Measurements from ENCODE around the gene CORO1C.
A peak's percentile ranks its signal among the peaks of the same experiment; 100 is the strongest.
"Not testable (repeated sequence)": the region's sequence is repeated elsewhere in the genome, so short reads cannot be mapped to it uniquely, and the experiment has no call there.

Gene CORO1C

GRCh38 chr12:108738170-108738569 is 6.9 kb upstream of the CORO1C start:
- Histone ChIP-seq H3K4me3 (ENCODE audit: low read depth, low read length) (no peak overlapping the region), H3K27ac (no peak overlapping the region), H3K27me3 (ENCODE audit: insufficient read depth, low read depth, severe bottlenecking) (no peaks in the 10 kb centered on the region), H3K36me3 (no peaks in the 10 kb centered on the region), H3K9me3 (ENCODE audit: severe bottlenecking) (no peaks in the 10 kb centered on the region)
- no peak for TF ChIP-seq CTCF (IDR thresholded peaks at IDR 0.05; ENCODE audit: low read depth, low read length)
- DNase-seq = no peak

GRCh38 chr12:108735855-108736254 is 4.5 kb upstream of the CORO1C start:
- DNase-seq = no peak
- H3K27me3 ChIP-seq (ENCODE audit: insufficient read depth, low read depth, severe bottlenecking) = no peaks in the 10 kb centered on the region
- H3K4me3 ChIP-seq (ENCODE audit: low read depth, low read length) = no peak overlapping the region
- H3K9me3 ChIP-seq (ENCODE audit: severe bottlenecking) = no peaks in the 10 kb centered on the region
- no peaks in the 10 kb centered on the region for H3K36me3 ChIP-seq
- H3K27ac ChIP-seq = no peak overlapping the region
- TF ChIP-seq CTCF (IDR thresholded peaks at IDR 0.05; ENCODE audit: low read depth, low read length) = no peak

- no peaks in the 10 kb centered on the region for H3K36me3 ChIP-seq
- H3K9me3 ChIP-seq (ENCODE audit: severe bottlenecking) = no peaks in the 10 kb centered on the region
- no peak overlapping the region for H3K4me3 ChIP-seq (ENCODE audit: low read depth, low read length)
- no peaks in the 10 kb centered on the region for H3K27me3 ChIP-seq (ENCODE audit: insufficient read depth, low read depth, severe bottlenecking)
- no peak for DNase-seq
- H3K27ac ChIP-seq = no peak overlapping the region
- no peak for TF ChIP-seq CTCF (IDR thresholded peaks at IDR 0.05; ENCODE audit: low read depth, low read length)
Observed at GRCh38 chr12:108734200-108734906, 3.0 kb upstream of the CORO1C start.

GRCh38 chr12:108733230-108733531 is 1.9 kb upstream of the CORO1C start:
- H3K36me3 ChIP-seq; H3K27ac ChIP-seq; H3K4me3 ChIP-seq (ENCODE audit: low read depth, low read length); H3K9me3 ChIP-seq (ENCODE audit: severe bottlenecking); DNase-seq; H3K27me3 ChIP-seq (ENCODE audit: insufficient read depth, low read depth, severe bottlenecking): not testable (repeated sequence)

- Histone ChIP-seq H3K27me3 (ENCODE audit: insufficient read depth, low read depth, severe bottlenecking) (no peaks in the 10 kb centered on the region), H3K27ac (peak overlapping the region; percentile 43; the same call in 1 of the 2 replicates), H3K9me3 (ENCODE audit: severe bottlenecking) (no peaks in the 10 kb centered on the region), H3K4me3 (ENCODE audit: low read depth, low read length) (peak overlapping the region; percentile 92), H3K36me3 (no peaks in the 10 kb centered on the region)
- no peak for DNase-seq
- TF ChIP-seq CTCF (IDR thresholded peaks at IDR 0.05; ENCODE audit: low read depth, low read length) = no peak
Observed at GRCh38 chr12:108732489-108733229, 1.3 kb upstream of the CORO1C start.

GRCh38 chr12:108731866-108732461 is 646 bp upstream of the CORO1C start:
- H3K4me3 ChIP-seq (ENCODE audit: low read depth, low read length) = peak overlapping the region; percentile 92
- peak; percentile 99 for DNase-seq
- H3K9me3 ChIP-seq (ENCODE audit: severe bottlenecking) = no peaks in the 10 kb centered on the region
- no peaks in the 10 kb centered on the region for H3K36me3 ChIP-seq
- no peak for TF ChIP-seq CTCF (IDR thresholded peaks at IDR 0.05; ENCODE audit: low read depth, low read length)
- peak overlapping the region; percentile 84 for H3K27ac ChIP-seq
- no peaks in the 10 kb centered on the region for H3K27me3 ChIP-seq (ENCODE audit: insufficient read depth, low read depth, severe bottlenecking)

Data from WERI-Rb-1 (cell line).